ENCODE measurements around the gene NRP2. TPM values are rescaled to one million over a fixed set of nuclear protein-coding genes. Genes with fewer than 3 reads are reported as not detected.

Gene NRP2
- total RNA-seq, 1 experiment from 2014 or later: 18.3 TPM

- H3K79me2 ChIP-seq (ENCODE audit: low read length): no peaks in the 10 kb centered on the region
- no peaks in the 10 kb centered on the region for H3K9me3 ChIP-seq (ENCODE audit: low read length)
- TF ChIP-seq EZH2phosphoT487 (IDR thresholded peaks at IDR 0.05; ENCODE audit: borderline replicate concordance, low read length) (no peak), EZH2 (IDR thresholded peaks at IDR 0.05; ENCODE audit: low read length, unreplicated experiment) (no peak), CTCF (conservative IDR thresholded peaks at IDR 0.05; ENCODE audit: low read depth, low read length) (no peak)
- H3K27ac ChIP-seq (ENCODE audit: low read length): no peak overlapping the region
- intact Hi-C loops (cut with micrococcal nuclease): no loop called here
- peaks cover 12% of the 10 kb centered on the region for H3K4me1 ChIP-seq (ENCODE audit: insufficient read depth, low read length)
- ATAC-seq (no peak), DNase-seq (no peak)
- H3K27me3 ChIP-seq (ENCODE audit: low read length): no peaks in the 10 kb centered on the region
- H4K20me1 ChIP-seq (ENCODE audit: low read length): no peaks in the 10 kb centered on the region
- CTCF ChIA-PET: no interaction called here
- no peak overlapping the region for H3K4me2 ChIP-seq (ENCODE audit: low read length)
- H3K36me3 ChIP-seq (ENCODE audit: low read depth, low read length): no peaks in the 10 kb centered on the region
- BruUV-seq (replicated peaks): no TSS peak
- no peaks in the 10 kb centered on the region for H3F3A ChIP-seq (ENCODE audit: low read length, unreplicated experiment)
- H3K4me3 ChIP-seq (ENCODE audit: low read length): no peak overlapping the region
- no peaks in the 10 kb centered on the region for H3K9me2 ChIP-seq (replicated peaks; ENCODE audit: low read length)
- POLR2A ChIA-PET (ENCODE audit: unreplicated experiment): no interaction called here
- no peak overlapping the region for H2AFZ ChIP-seq (ENCODE audit: low read length)
- no peak overlapping the region for H3K9ac ChIP-seq (ENCODE audit: low read length)
Observed at GRCh38 chr2:205662206-205662965, 19.9 kb upstream of the NRP2 start.

- no peak overlapping the region for H3K27ac ChIP-seq (ENCODE audit: low read length)
- H3K9me2 ChIP-seq (replicated peaks; ENCODE audit: low read length): no peaks in the 10 kb centered on the region
- no peaks in the 10 kb centered on the region for H3K36me3 ChIP-seq (ENCODE audit: low read depth, low read length)
- no peaks in the 10 kb centered on the region for H3K27me3 ChIP-seq (ENCODE audit: low read length)
- no peak for ATAC-seq
- H4K20me1 ChIP-seq (ENCODE audit: low read length): no peaks in the 10 kb centered on the region
- no peak overlapping the region for H3K4me3 ChIP-seq (ENCODE audit: low read length)
- no peak for TF ChIP-seq CTCF (conservative IDR thresholded peaks at IDR 0.05; ENCODE audit: low read depth, low read length)
- TF ChIP-seq EZH2phosphoT487 (IDR thresholded peaks at IDR 0.05; ENCODE audit: borderline replicate concordance, low read length): no peak
- no peak for TF ChIP-seq EZH2 (IDR thresholded peaks at IDR 0.05; ENCODE audit: low read length, unreplicated experiment)
- H3K79me2 ChIP-seq (ENCODE audit: low read length): no peaks in the 10 kb centered on the region
- ChIA-PET CTCF (no interaction called here), POLR2A (ENCODE audit: unreplicated experiment) (no interaction called here)
- H3K4me2 ChIP-seq (ENCODE audit: low read length): no peak overlapping the region
- no peak overlapping the region for H3K9ac ChIP-seq (ENCODE audit: low read length)
- intact Hi-C loops (cut with micrococcal nuclease): no loop called here
- H3K9me3 ChIP-seq (ENCODE audit: low read length): no peaks in the 10 kb centered on the region
- peak; percentile 58 for DNase-seq
- no peak overlapping the region for H2AFZ ChIP-seq (ENCODE audit: low read length)
- H3K4me1 ChIP-seq (ENCODE audit: insufficient read depth, low read length): peaks cover 7% of the 10 kb centered on the region
- no peaks in the 10 kb centered on the region for H3F3A ChIP-seq (ENCODE audit: low read length, unreplicated experiment)
- no TSS peak for BruUV-seq (replicated peaks)
Observed at GRCh38 chr2:205665791-205666190, 16.5 kb upstream of the NRP2 start.

- no peaks in the 10 kb centered on the region for H3K9me3 ChIP-seq (ENCODE audit: low read length)
- no peaks in the 10 kb centered on the region for H3F3A ChIP-seq (ENCODE audit: low read length, unreplicated experiment)
- no peaks in the 10 kb centered on the region for H4K20me1 ChIP-seq (ENCODE audit: low read length)
- ChIA-PET POLR2A (ENCODE audit: unreplicated experiment) (no interaction called here), CTCF (no interaction called here)
- no peak overlapping the region for H3K27ac ChIP-seq (ENCODE audit: low read length)
- H3K4me2 ChIP-seq (ENCODE audit: low read length): no peak overlapping the region
- no peak overlapping the region for H2AFZ ChIP-seq (ENCODE audit: low read length)
- ATAC-seq (no peak), DNase-seq (no peak)
- H3K27me3 ChIP-seq (ENCODE audit: low read length): no peaks in the 10 kb centered on the region
- TF ChIP-seq EZH2phosphoT487 (IDR thresholded peaks at IDR 0.05; ENCODE audit: borderline replicate concordance, low read length) (no peak), EZH2 (IDR thresholded peaks at IDR 0.05; ENCODE audit: low read length, unreplicated experiment) (no peak), CTCF (conservative IDR thresholded peaks at IDR 0.05; ENCODE audit: low read depth, low read length) (no peak)
- intact Hi-C loops (cut with micrococcal nuclease): loop anchor here (10.0 kb wide), 3 partner anchors 135 to 645 kb away; no protein-coding TSS in a partner anchor
- H3K4me1 ChIP-seq (ENCODE audit: insufficient read depth, low read length): peaks cover 7% of the 10 kb centered on the region
- no TSS peak for BruUV-seq (replicated peaks)
- no peaks in the 10 kb centered on the region for H3K9me2 ChIP-seq (replicated peaks; ENCODE audit: low read length)
- no peaks in the 10 kb centered on the region for H3K36me3 ChIP-seq (ENCODE audit: low read depth, low read length)
- no peak overlapping the region for H3K9ac ChIP-seq (ENCODE audit: low read length)
- H3K79me2 ChIP-seq (ENCODE audit: low read length): no peaks in the 10 kb centered on the region
- H3K4me3 ChIP-seq (ENCODE audit: low read length): no peak overlapping the region
Observed at GRCh38 chr2:205670292-205670691, 12.0 kb upstream of the NRP2 start.
